Duodenal mucosa (tissue), 2 donors: Measurements from ENCODE around the gene HIC2.
"Not testable (repeated sequence)": the region's sequence is repeated elsewhere in the genome, so short reads cannot be mapped to it uniquely, and the experiment has no call there.

ENCODE experiments used
- H3K27ac ChIP-seq: one replicate; pipeline ENCODE4 v1.7.0; 2013; ENCODE audit warnings: low read depth, low read length
- H3K27me3 ChIP-seq, 2 donors: one replicate each; pipeline ENCODE4 v1.7.0; 2013; ENCODE audit warnings: low read length in 2 of 2, control low read depth in 1 of 2; ENCODE audit not compliant: insufficient read depth in 2 of 2, control insufficient read depth in 1 of 2
- H3K36me3 ChIP-seq, 2 donors: one replicate each; pipeline ENCODE4 v1.7.0; 2013; ENCODE audit warnings: low read length in 2 of 2, control low read depth in 1 of 2; ENCODE audit not compliant: insufficient read depth in 2 of 2, control insufficient read depth in 1 of 2
- H3K4me1 ChIP-seq, 2 donors: one replicate each; pipeline ENCODE4 v1.7.0; 2013; ENCODE audit warnings: low read length in 2 of 2, control low read depth in 1 of 2; ENCODE audit not compliant: insufficient read depth in 2 of 2, control insufficient read depth in 1 of 2
- H3K4me3 ChIP-seq, 2 donors: one replicate each; pipeline ENCODE4 v1.7.0; 2013; ENCODE audit warnings: low read length in 2 of 2, low read depth in 1 of 2
- H3K9ac ChIP-seq, 2 donors: one replicate each; pipeline ENCODE4 v1.7.0; 2013; ENCODE audit warnings: low read length in 2 of 2, low read depth in 1 of 2
- H3K9me3 ChIP-seq, 2 donors: one replicate each; pipeline ENCODE4 v1.7.0; 2013; ENCODE audit warnings: low read length in 2 of 2, control low read depth in 1 of 2; ENCODE audit not compliant: control insufficient read depth in 1 of 2

HIC2 gene

GRCh38 chr22:21402763-21403314, 14.3 kb upstream of the HIC2 start:
- H3K4me3 ChIP-seq, H3K9ac ChIP-seq, H3K4me1 ChIP-seq, H3K36me3 ChIP-seq, H3K27ac ChIP-seq, H3K9me3 ChIP-seq, H3K27me3 ChIP-seq: not testable (repeated sequence)

GRCh38 chr22:21407139-21407538, 10.0 kb upstream of the HIC2 start:
- not testable (repeated sequence) for H3K9me3 ChIP-seq, H3K9ac ChIP-seq, H3K27me3 ChIP-seq, H3K4me1 ChIP-seq, H3K4me3 ChIP-seq, H3K27ac ChIP-seq, H3K36me3 ChIP-seq

DNA sequence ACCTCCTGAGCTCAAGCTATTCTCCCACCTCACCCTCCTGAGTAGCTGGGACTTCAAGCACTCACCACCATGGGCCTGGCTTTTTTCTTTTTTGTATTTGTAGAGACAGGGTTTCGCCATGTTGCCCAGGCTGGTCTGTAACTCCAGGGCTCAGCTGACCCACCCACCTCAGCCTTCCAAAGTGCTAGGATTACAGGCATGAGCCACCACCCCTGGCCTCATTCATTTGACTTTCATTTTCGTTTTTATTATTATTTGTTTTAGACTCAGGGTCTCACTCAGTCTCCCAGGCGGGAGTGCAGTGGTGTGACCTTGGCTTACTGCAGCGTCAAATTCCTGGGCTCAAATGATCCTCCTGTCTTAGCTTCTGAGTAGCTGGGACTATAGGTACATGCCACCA, 9.4 kb upstream of the HIC2 start:
- H3K4me1 ChIP-seq, H3K9me3 ChIP-seq, H3K36me3 ChIP-seq, H3K9ac ChIP-seq, H3K27me3 ChIP-seq, H3K4me3 ChIP-seq, H3K27ac ChIP-seq: not testable (repeated sequence)

DNA sequence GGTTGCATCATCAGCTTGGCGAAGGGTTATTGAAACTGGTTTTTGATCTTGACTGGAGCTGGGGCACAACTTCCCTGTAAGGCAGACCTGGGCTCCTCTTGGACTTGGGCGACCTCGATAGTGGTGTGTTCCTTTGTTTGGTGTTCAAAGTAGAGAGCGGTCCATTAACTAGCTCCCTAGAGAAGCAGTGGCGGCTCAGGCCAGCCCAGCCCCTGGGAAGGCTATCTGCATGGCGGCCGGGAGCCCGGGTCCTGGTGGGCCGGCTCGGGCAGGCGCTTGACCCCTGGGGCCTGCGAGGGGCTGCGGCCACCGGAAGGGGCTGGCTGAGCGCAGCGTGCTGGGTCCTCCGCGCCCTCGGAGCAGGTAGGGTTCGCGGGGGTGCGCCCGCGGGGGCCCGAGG, 796 bp upstream of the HIC2 start:
- not testable (repeated sequence) for H3K4me3 ChIP-seq, H3K27me3 ChIP-seq, H3K27ac ChIP-seq, H3K9me3 ChIP-seq, H3K4me1 ChIP-seq, H3K9ac ChIP-seq, H3K36me3 ChIP-seq

DNA sequence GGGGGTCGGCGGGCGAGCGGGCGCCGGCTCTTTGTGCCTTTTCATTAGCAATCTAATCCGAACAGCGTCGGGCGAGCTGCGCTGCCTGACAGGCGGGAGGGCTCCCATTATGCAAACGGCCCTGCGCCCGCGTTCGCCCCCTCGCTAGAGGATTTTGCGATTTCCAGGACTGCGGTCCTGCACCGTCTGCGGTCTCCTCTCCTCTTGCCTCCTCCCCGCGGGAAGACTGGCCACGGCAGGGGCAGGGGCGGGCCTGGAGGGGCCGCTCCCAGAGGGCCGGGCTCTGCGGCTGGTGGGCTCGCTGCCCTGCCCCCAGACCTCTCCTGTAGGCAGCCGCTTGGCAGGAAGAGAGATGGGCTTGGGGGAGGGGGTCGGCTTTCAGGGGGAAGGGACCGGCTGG, 682 bp downstream of the HIC2 start:
- H3K4me3 ChIP-seq: peak overlapping the region in 1 of 2 donors; percentile 36
- H3K9ac ChIP-seq, H3K27me3 ChIP-seq, H3K9me3 ChIP-seq, H3K27ac ChIP-seq, H3K36me3 ChIP-seq, H3K4me1 ChIP-seq: not testable (repeated sequence)

DNA sequence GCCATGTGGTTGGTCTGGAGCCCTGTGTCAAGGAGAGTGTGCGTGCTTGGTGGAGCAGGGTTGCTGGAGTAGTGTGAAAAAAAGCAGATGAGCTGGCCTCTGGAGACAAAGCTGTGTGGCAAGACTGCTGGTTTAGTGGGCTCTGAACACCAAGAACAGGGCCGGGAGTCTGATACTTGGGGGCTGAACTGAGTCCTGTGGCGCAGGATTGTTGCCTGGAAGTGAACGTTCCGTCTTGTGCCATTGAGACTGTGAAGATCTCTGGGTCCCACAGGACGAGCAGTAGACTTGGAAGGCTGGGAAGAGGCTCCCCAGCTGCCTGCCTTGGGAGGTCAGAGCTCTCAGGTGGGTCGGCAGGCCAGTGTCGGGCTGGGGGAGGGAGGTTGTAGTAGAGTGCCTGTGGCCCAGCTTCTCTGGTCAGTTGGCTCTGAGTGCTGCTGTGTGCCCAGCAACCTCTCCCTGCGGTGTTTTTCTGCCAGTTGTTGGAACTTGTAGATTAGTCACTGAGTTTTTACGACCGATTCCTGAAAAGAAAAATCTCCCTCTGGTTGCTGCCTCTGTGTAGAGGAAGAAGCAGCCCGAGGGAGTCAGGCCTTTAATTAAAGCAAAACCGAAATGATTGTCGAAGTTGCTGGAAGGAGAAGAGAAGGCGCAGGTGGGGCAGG, 1.9 kb downstream of the HIC2 start:
- not testable (repeated sequence) for H3K36me3 ChIP-seq, H3K9ac ChIP-seq, H3K4me3 ChIP-seq, H3K4me1 ChIP-seq, H3K9me3 ChIP-seq, H3K27me3 ChIP-seq, H3K27ac ChIP-seq

DNA sequence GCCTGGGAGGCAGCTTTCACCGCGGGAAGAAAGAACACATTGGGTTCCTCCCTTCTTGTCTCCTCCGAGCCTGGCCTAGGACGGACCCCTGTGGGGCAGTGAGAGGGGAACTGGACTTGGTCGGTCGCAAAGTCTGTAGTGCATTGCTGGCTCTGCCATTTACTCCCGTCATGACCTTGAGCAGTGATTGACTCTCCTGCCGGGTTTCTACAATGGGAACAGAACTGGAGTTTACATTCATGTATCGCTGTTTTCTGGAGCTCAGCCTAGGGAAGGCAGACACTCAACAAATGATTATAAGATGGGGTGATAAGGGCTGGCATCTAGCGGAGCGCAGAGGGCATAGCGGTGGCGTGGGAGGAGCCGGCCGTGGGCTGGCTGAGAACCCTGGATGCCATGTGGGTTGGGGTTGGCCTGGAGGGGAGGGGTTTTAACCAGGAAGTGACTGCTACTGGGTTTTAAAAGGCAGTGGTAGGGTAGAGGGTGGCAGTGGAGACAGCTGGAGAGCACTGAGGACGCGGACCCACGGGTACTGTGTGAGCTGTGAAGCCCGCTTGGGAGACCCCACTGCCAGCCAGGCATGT, 3.1 kb downstream of the HIC2 start:
- H3K9ac ChIP-seq, H3K27me3 ChIP-seq, H3K27ac ChIP-seq, H3K9me3 ChIP-seq, H3K4me3 ChIP-seq, H3K4me1 ChIP-seq, H3K36me3 ChIP-seq: not testable (repeated sequence)

- H3K27ac ChIP-seq, H3K9me3 ChIP-seq, H3K9ac ChIP-seq, H3K36me3 ChIP-seq, H3K4me3 ChIP-seq, H3K4me1 ChIP-seq, H3K27me3 ChIP-seq: not testable (repeated sequence)
Observed at GRCh38 chr22:21424084-21424709, 7.0 kb downstream of the HIC2 start.

- not testable (repeated sequence) for H3K4me3 ChIP-seq, H3K9me3 ChIP-seq, H3K27ac ChIP-seq, H3K9ac ChIP-seq, H3K36me3 ChIP-seq, H3K27me3 ChIP-seq, H3K4me1 ChIP-seq
Observed at GRCh38 chr22:21434378-21435233, 17.4 kb downstream of the HIC2 start.
